LNCAP (cell line): ENCODE measurements around the gene RAP2C.

ENCODE experiments used
- TF ChIP-seq, protein P1 (sequence below): fragments of 450-650 bp; IDR thresholded peaks from 2 replicates; pipeline ENCODE4 v1.5.1; 2017; ENCODE audit warnings: mild to moderate bottlenecking

The RAP2C gene

GRCh38 chrX:132235488-132235887, 16.2 kb upstream of the RAP2C start:
- TF ChIP-seq, protein P1, sequence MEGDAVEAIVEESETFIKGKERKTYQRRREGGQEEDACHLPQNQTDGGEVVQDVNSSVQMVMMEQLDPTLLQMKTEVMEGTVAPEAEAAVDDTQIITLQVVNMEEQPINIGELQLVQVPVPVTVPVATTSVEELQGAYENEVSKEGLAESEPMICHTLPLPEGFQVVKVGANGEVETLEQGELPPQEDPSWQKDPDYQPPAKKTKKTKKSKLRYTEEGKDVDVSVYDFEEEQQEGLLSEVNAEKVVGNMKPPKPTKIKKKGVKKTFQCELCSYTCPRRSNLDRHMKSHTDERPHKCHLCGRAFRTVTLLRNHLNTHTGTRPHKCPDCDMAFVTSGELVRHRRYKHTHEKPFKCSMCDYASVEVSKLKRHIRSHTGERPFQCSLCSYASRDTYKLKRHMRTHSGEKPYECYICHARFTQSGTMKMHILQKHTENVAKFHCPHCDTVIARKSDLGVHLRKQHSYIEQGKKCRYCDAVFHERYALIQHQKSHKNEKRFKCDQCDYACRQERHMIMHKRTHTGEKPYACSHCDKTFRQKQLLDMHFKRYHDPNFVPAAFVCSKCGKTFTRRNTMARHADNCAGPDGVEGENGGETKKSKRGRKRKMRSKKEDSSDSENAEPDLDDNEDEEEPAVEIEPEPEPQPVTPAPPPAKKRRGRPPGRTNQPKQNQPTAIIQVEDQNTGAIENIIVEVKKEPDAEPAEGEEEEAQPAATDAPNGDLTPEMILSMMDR = no peak

DNA sequence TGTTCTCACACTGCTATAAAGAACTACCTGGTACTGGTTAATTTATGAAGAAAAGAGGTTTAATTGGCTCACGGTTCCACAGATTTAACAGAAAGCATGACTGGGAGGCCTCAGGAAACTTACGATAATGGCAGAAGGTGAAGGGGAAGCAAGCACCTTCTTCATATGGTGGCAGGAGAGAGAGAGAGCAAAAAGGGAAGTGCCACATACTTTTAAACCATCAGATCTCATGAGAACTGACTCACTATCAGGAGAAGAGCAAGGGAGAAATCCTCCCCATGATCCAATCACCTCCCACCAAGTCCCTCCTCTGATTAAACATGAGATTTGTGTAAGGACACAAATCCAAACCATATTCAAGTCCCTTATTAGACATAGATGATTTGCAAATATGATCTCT, 12.3 kb upstream of the RAP2C start:
- TF ChIP-seq, protein P1 = no peak

GRCh38 chrX:132227383-132228112, 8.3 kb upstream of the RAP2C start:
- TF ChIP-seq, protein P1 = no peak

GRCh38 chrX:132226169-132226568, 6.9 kb upstream of the RAP2C start:
- TF ChIP-seq, protein P1 = peak; percentile 43; the same call in 1 of the 2 replicates

DNA sequence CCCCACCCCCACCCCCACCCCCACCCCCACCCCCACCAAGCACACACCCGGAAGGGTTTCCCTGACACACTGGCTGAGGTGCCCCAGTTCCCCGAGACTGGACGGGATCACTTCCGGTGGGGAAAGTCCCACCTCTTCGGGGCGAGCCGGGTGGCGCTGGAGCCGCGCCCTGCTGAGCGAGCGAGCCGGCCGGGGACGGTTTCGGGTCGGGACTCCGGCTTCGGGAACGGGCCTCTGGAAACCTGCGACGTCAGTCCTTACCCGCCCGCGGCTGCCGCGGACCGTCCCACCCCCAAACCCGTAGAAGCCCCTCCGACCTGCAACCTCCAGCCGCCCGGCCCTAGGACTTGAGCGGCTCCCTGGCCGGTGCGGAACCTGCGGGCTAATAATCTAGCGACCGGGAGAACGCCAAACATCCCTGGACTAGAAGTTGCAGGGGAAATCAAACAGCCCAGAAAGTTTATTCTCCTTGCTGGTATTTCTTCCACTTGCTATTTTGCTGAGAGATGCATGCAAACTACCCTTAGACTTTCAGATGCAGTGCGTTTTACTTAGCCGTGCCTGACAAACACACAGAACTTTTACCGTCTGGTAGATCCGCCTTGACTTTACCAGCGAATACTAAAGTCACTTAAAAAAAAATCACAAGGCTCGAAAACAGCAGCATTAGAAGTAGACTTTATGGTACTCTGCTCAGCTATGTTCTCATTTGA, 991 bp downstream of the RAP2C start:
- TF ChIP-seq, protein P1 = no peak

DNA sequence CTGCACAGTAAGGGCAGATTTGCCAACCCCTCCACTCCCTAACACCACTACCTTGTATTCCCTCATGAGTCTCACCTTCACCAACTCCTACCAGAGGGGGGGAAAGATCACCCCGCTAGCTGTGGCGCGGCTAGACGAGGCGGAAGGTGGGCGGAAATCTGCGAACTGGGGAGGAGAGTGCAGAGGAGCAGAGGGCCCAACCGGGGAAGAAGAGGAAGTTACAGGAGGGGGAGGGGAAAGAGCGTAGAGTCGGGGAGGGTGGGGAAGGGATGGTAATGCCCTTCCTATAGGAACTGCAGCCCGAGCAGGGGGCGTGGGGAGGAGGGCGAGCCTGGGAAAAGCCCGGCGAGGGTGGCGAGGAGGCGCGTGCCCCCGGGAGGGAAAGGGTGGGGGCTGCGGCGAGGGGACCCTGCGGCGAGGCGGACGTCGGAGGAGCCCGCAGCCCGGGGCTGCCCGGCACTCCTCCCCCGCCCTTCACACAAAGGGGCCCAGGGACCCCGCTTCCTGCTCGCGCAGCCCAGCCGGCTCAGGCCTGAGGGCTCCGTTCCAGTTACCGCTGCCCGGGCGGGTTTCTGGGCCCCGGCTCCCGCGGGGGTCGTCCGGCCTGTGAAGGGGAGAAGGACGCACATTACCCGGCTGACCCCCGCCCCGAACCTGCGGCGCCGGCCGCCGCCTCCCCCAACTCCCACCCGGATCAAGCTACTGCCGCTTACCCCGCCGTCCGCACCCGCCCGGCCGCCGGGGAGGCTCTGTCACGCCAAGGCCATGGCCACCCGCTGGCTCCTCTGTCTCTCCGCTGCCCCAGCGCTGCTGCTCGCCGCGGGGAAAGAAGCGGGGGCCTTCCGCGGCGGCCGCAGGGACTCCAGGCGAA, 1.8 kb downstream of the RAP2C start:
- TF ChIP-seq, protein P1 = no peak

DNA sequence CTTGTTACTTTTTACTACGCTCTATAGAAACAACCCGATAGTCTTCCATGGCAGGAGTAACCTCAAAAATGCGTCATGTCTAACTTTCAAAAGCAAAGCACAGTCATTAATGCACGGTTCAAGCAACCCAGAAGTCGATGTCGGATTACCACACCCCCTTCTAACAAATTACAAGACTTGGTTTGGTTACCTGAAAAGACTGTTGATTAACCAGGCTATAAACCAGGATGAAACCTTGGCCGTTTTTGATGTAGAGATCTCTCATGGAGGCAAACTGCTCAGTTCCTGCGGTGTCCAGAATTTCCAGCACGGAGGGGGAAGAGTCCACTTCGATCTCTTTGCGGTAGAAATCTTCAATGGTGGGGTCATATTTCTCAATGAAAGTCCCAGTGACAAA, 2.4 kb downstream of the RAP2C start:
- TF ChIP-seq, protein P1 = no peak
